ENCODE measurements around the gene ELN. TPM values are rescaled to one million over a fixed set of nuclear protein-coding genes. Genes with fewer than 3 reads are reported as not detected.

ELN gene
- total and polyA plus RNA-seq, 5 donors from 2014 or later: 0.35 TPM; not detected in 4

DNA sequence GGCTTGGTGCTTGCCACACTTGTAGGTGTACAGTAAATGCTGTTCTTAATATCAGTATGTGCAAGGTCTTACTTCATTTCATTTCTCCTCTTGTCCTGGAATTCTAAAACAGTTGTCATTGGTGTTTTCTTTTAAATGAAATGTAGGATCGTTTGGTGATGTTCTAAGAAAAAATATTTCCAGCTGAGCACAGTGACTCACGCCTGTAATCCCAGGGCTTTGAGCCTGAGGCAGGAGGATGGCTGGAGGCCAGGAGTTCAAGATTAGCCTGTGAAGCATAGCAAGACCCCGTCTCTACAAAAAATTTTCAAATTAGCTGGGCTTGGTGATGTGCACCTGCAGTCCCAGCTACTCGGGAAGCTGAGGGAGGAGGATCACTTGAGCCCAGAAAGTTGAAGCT, 32.6 kb upstream of the ELN start:
- no peaks in the 10 kb centered on the region for H3K36me3 Mint-ChIP-seq
- Histone ChIP-seq H3K27ac (ENCODE audit: insufficient read depth, low read length, poor library complexity, severe bottlenecking) (no peak overlapping the region), H3K27me3 (ENCODE audit: control insufficient read depth, insufficient read depth, low read length) (no peaks in the 10 kb centered on the region), H3K4me1 (ENCODE audit: control insufficient read depth, insufficient read depth, low read length, poor library complexity, severe bottlenecking) (no peaks in the 10 kb centered on the region), H3K36me3 (ENCODE audit: control insufficient read depth, insufficient read depth, low read length) (no peaks in the 10 kb centered on the region), H3K9me3 (ENCODE audit: control insufficient read depth in 2 of 2, low read length in 2 of 2) (peaks cover 0 to 17% of the 10 kb centered on the region in 2 experiments), H3K4me3 (ENCODE audit: low read depth, low read length) (no peak overlapping the region)
- no peaks in the 10 kb centered on the region for H3K27me3 Mint-ChIP-seq
- no peak for DNase-seq
- no peaks in the 10 kb centered on the region for H3K4me1 Mint-ChIP-seq
- H3K27ac Mint-ChIP-seq: no peak overlapping the region
- peaks cover 0 to 15% (median 9%) of the 10 kb centered on the region in 7 donors for H3K9me3 Mint-ChIP-seq
- H3K4me3 Mint-ChIP-seq: no peak overlapping the region
- ATAC-seq (ENCODE audit: low read depth in 2 of 2): no peak

- no peaks in the 10 kb centered on the region for H3K4me1 Mint-ChIP-seq
- peaks cover 2% of the 10 kb centered on the region for H3K27me3 Mint-ChIP-seq
- H3K36me3 Mint-ChIP-seq: no peaks in the 10 kb centered on the region
- H3K4me1 ChIP-seq (ENCODE audit: control insufficient read depth, insufficient read depth, low read length, poor library complexity, severe bottlenecking): no peaks in the 10 kb centered on the region
- ATAC-seq (ENCODE audit: low read depth in 2 of 2) (no peak), DNase-seq (no peak)
- peaks cover 0 to 15% (median 9%) of the 10 kb centered on the region in 7 donors for H3K9me3 Mint-ChIP-seq
- peaks cover 0 to 17% of the 10 kb centered on the region in 2 experiments for H3K9me3 ChIP-seq (ENCODE audit: control insufficient read depth in 2 of 2, low read length in 2 of 2)
- no peak overlapping the region for H3K27ac Mint-ChIP-seq
- H3K27ac ChIP-seq (ENCODE audit: insufficient read depth, low read length, poor library complexity, severe bottlenecking): no peak overlapping the region
- no peak overlapping the region for H3K4me3 Mint-ChIP-seq
- H3K36me3 ChIP-seq (ENCODE audit: control insufficient read depth, insufficient read depth, low read length): no peaks in the 10 kb centered on the region
- no peak overlapping the region for H3K4me3 ChIP-seq (ENCODE audit: low read depth, low read length)
- no peaks in the 10 kb centered on the region for H3K27me3 ChIP-seq (ENCODE audit: control insufficient read depth, insufficient read depth, low read length)
Measured at GRCh38 chr7:73995821-73996511, 32.0 kb upstream of the ELN start.

- no peak overlapping the region for H3K27ac ChIP-seq (ENCODE audit: insufficient read depth, low read length, poor library complexity, severe bottlenecking)
- DNase-seq: no peak
- Mint-ChIP-seq H3K27me3 (peaks cover 4% of the 10 kb centered on the region), H3K4me3 (no peak overlapping the region), H3K27ac (peak overlapping the region in 1 of 3 donors; percentile 56), H3K9me3 (peaks cover 0 to 15% (median 9%) of the 10 kb centered on the region in 7 donors), H3K36me3 (no peaks in the 10 kb centered on the region), H3K4me1 (no peaks in the 10 kb centered on the region)
- no peak for ATAC-seq (ENCODE audit: low read depth in 2 of 2)
- H3K36me3 ChIP-seq (ENCODE audit: control insufficient read depth, insufficient read depth, low read length): no peaks in the 10 kb centered on the region
- H3K4me1 ChIP-seq (ENCODE audit: control insufficient read depth, insufficient read depth, low read length, poor library complexity, severe bottlenecking): no peaks in the 10 kb centered on the region
- H3K27me3 ChIP-seq (ENCODE audit: control insufficient read depth, insufficient read depth, low read length): no peaks in the 10 kb centered on the region
- no peak overlapping the region for H3K4me3 ChIP-seq (ENCODE audit: low read depth, low read length)
- H3K9me3 ChIP-seq (ENCODE audit: control insufficient read depth in 2 of 2, low read length in 2 of 2): peaks cover 0 to 17% of the 10 kb centered on the region in 2 experiments
Measured at GRCh38 chr7:73997056-73997455, 30.9 kb upstream of the ELN start.

- H3K36me3 ChIP-seq (ENCODE audit: control insufficient read depth, insufficient read depth, low read length): no peaks in the 10 kb centered on the region
- ATAC-seq (ENCODE audit: low read depth in 2 of 2): no peak
- no peak overlapping the region for H3K27ac ChIP-seq (ENCODE audit: insufficient read depth, low read length, poor library complexity, severe bottlenecking)
- Mint-ChIP-seq H3K4me1 (peaks cover 0 to 11% (median 1%) of the 10 kb centered on the region in 4 donors), H3K27me3 (peaks cover 4% of the 10 kb centered on the region), H3K36me3 (no peaks in the 10 kb centered on the region), H3K27ac (no peak overlapping the region), H3K9me3 (peaks cover 0 to 7% (median 4%) of the 10 kb centered on the region in 7 donors), H3K4me3 (no peak overlapping the region)
- H3K4me1 ChIP-seq (ENCODE audit: control insufficient read depth, insufficient read depth, low read length, poor library complexity, severe bottlenecking): peaks cover 6% of the 10 kb centered on the region
- no peaks in the 10 kb centered on the region for H3K27me3 ChIP-seq (ENCODE audit: control insufficient read depth, insufficient read depth, low read length)
- peaks cover 0 to 10% of the 10 kb centered on the region in 2 experiments for H3K9me3 ChIP-seq (ENCODE audit: control insufficient read depth in 2 of 2, low read length in 2 of 2)
- no peak overlapping the region for H3K4me3 ChIP-seq (ENCODE audit: low read depth, low read length)
- DNase-seq: no peak
Measured at GRCh38 chr7:73999664-74000435, 28.1 kb upstream of the ELN start.

GRCh38 chr7:74000489-74001149, 27.4 kb upstream of the ELN start:
- Mint-ChIP-seq H3K4me1 (peaks cover 0 to 11% (median 1%) of the 10 kb centered on the region in 4 donors), H3K9me3 (peaks cover 0 to 3% (median 0%) of the 10 kb centered on the region in 7 donors), H3K27me3 (peaks cover 4% of the 10 kb centered on the region), H3K36me3 (no peaks in the 10 kb centered on the region), H3K4me3 (no peak overlapping the region), H3K27ac (peak overlapping the region in 1 of 3 donors; percentile 71)
- Histone ChIP-seq H3K27ac (ENCODE audit: insufficient read depth, low read length, poor library complexity, severe bottlenecking) (no peak overlapping the region), H3K36me3 (ENCODE audit: control insufficient read depth, insufficient read depth, low read length) (no peaks in the 10 kb centered on the region), H3K4me1 (ENCODE audit: control insufficient read depth, insufficient read depth, low read length, poor library complexity, severe bottlenecking) (peaks cover 6% of the 10 kb centered on the region), H3K4me3 (ENCODE audit: low read depth, low read length) (no peak overlapping the region), H3K27me3 (ENCODE audit: control insufficient read depth, insufficient read depth, low read length) (no peaks in the 10 kb centered on the region), H3K9me3 (ENCODE audit: control insufficient read depth in 2 of 2, low read length in 2 of 2) (peaks cover 0 to 3% of the 10 kb centered on the region in 2 experiments)
- ATAC-seq (ENCODE audit: low read depth in 2 of 2) (no peak), DNase-seq (no peak)

GRCh38 chr7:74001150-74001494, 26.9 kb upstream of the ELN start:
- Mint-ChIP-seq H3K27ac (peak overlapping the region in 1 of 3 donors; percentile 32), H3K4me1 (peaks cover 0 to 11% (median 1%) of the 10 kb centered on the region in 4 donors), H3K27me3 (peaks cover 4% of the 10 kb centered on the region), H3K9me3 (peaks cover 0 to 3% (median 0%) of the 10 kb centered on the region in 7 donors), H3K36me3 (no peaks in the 10 kb centered on the region), H3K4me3 (no peak overlapping the region)
- Histone ChIP-seq H3K4me3 (ENCODE audit: low read depth, low read length) (no peak overlapping the region), H3K36me3 (ENCODE audit: control insufficient read depth, insufficient read depth, low read length) (no peaks in the 10 kb centered on the region), H3K27ac (ENCODE audit: insufficient read depth, low read length, poor library complexity, severe bottlenecking) (no peak overlapping the region), H3K9me3 (ENCODE audit: control insufficient read depth in 2 of 2, low read length in 2 of 2) (no peaks in the 10 kb centered on the region), H3K27me3 (ENCODE audit: control insufficient read depth, insufficient read depth, low read length) (no peaks in the 10 kb centered on the region), H3K4me1 (ENCODE audit: control insufficient read depth, insufficient read depth, low read length, poor library complexity, severe bottlenecking) (peaks cover 6% of the 10 kb centered on the region)
- ATAC-seq (ENCODE audit: low read depth in 2 of 2) (no peak), DNase-seq (no peak)

DNA sequence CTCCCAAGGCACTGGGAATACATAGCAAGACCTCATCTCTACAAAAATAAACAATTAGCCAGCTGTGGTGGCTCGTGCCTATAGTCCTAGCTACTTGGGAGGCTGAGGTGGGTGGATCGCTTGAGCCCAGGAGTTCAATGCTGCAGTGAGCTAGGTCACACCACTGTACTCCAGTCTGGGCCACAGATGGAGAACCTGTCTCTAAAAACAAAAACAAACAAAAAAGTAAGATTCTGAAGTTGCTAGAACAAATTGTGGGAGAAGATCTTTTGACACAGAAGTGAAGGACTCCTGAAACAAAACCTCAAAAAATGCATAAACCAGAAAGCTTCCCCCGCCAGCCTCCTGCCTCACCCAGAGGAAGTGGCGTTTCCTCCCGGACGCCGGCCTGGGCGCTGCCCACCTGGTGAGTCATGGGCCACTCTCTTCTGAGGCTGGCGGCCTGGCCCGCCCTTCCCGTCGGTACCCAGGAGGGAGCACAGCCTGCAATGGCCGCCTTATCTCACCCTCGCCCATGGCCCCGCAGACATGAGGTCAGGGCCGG, 25.4 kb upstream of the ELN start:
- ATAC-seq (ENCODE audit: low read depth in 2 of 2): peak in 1 of 2 donors; percentile 71
- H3K27ac ChIP-seq (ENCODE audit: insufficient read depth, low read length, poor library complexity, severe bottlenecking): no peak overlapping the region
- H3K4me3 Mint-ChIP-seq: no peak overlapping the region

More for the DNA sequence above, 25.4 kb upstream of the ELN start:
- Mint-ChIP-seq H3K36me3 (no peaks in the 10 kb centered on the region), H3K27me3 (peaks cover 4% of the 10 kb centered on the region), H3K9me3 (no peaks in the 10 kb centered on the region), H3K27ac (peak overlapping the region in 1 of 3 donors; percentile 2), H3K4me1 (peaks cover 0 to 11% (median 1%) of the 10 kb centered on the region in 4 donors)
- Histone ChIP-seq H3K4me3 (ENCODE audit: low read depth, low read length) (no peak overlapping the region), H3K27me3 (ENCODE audit: control insufficient read depth, insufficient read depth, low read length) (no peaks in the 10 kb centered on the region), H3K36me3 (ENCODE audit: control insufficient read depth, insufficient read depth, low read length) (no peaks in the 10 kb centered on the region), H3K4me1 (ENCODE audit: control insufficient read depth, insufficient read depth, low read length, poor library complexity, severe bottlenecking) (peaks cover 6% of the 10 kb centered on the region), H3K9me3 (ENCODE audit: control insufficient read depth in 2 of 2, low read length in 2 of 2) (no peaks in the 10 kb centered on the region)
- DNase-seq: peak in 1 of 3 donors; percentile 29

Data from CD4-positive, CD25-positive, alpha-beta regulatory T cell (primary cell).